H9 (cell line): ENCODE results near the gene IFT57. TPM values are rescaled to one million over a fixed set of nuclear protein-coding genes. Genes with fewer than 3 reads are reported as not detected.

Experiments
- DNase-seq: peaks from one replicate; pipeline ENCODE4 v3.0.0-alpha.2; 2017
- H2AFZ ChIP-seq: one replicate; pipeline ENCODE4 v1.6.1; 2013; ENCODE audit warnings: mild to moderate bottlenecking, low read length, control low read depth, moderate library complexity
- H2AK5ac ChIP-seq: 2 replicates; pipeline ENCODE4 v1.6.1; 2013; ENCODE audit warnings: low read length, control low read depth, mixed read lengths; ENCODE audit not compliant: insufficient read length
- H2BK120ac ChIP-seq: one replicate; pipeline ENCODE4 v1.6.1; 2013; ENCODE audit warnings: low read depth, mild to moderate bottlenecking, low read length, control low read depth, inconsistent platforms; ENCODE audit not compliant: poor library complexity, severe bottlenecking
- H2BK12ac ChIP-seq: 2 replicates; pipeline ENCODE4 v1.6.1; 2013; ENCODE audit warnings: low read length, control low read depth, mixed read lengths, low read depth; ENCODE audit not compliant: insufficient read length
- H2BK15ac ChIP-seq: 2 replicates; pipeline ENCODE4 v1.6.1; 2013; ENCODE audit warnings: low read depth, low read length, control low read depth
- H2BK20ac ChIP-seq: one replicate; pipeline ENCODE4 v1.6.1; 2013; ENCODE audit warnings: low read depth, mild to moderate bottlenecking, low read length, control low read depth, inconsistent platforms; ENCODE audit not compliant: poor library complexity, severe bottlenecking
- H2BK5ac ChIP-seq: 2 replicates; pipeline ENCODE4 v1.6.1; 2013; ENCODE audit warnings: low read length, control low read depth, mixed read lengths; ENCODE audit not compliant: insufficient read length
- H3K14ac ChIP-seq: 2 replicates; pipeline ENCODE4 v1.6.1; 2013; ENCODE audit warnings: low read length, control low read depth; ENCODE audit not compliant: insufficient read depth
- H3K18ac ChIP-seq: 2 replicates; pipeline ENCODE4 v1.6.1; 2013; ENCODE audit warnings: low read depth, mild to moderate bottlenecking, mixed read lengths, low read length, control low read depth; ENCODE audit not compliant: insufficient read length
- H3K23ac ChIP-seq: 2 replicates; pipeline ENCODE4 v1.6.1; 2013; ENCODE audit warnings: low read length, control low read depth, mixed read lengths, low read depth; ENCODE audit not compliant: insufficient read length
- H3K23me2 ChIP-seq: 2 replicates; pipeline ENCODE4 v1.6.1; 2013; ENCODE audit warnings: low read depth, mild to moderate bottlenecking, mixed read lengths, low read length, control low read depth; ENCODE audit not compliant: insufficient read length, poor library complexity, severe bottlenecking
- H3K27ac ChIP-seq: 2 replicates; pipeline ENCODE4 v1.5.1; 2013; ENCODE audit warnings: low read length, control low read depth, mixed read lengths, low read depth; ENCODE audit not compliant: insufficient read length
- H3K27me3 ChIP-seq: 2 replicates; pipeline ENCODE4 v1.6.1; 2013; ENCODE audit warnings: low read length, control low read depth, inconsistent platforms; ENCODE audit not compliant: insufficient read depth
- H3K4ac ChIP-seq: 2 replicates; pipeline ENCODE4 v1.6.1; 2013; ENCODE audit warnings: low read depth, mild to moderate bottlenecking, control low read depth, inconsistent platforms, low read length, moderate library complexity
- H3K4me1 ChIP-seq: 2 replicates; pipeline ENCODE4 v1.6.1; 2013; ENCODE audit warnings: low read length, control low read depth, inconsistent platforms; ENCODE audit not compliant: insufficient read depth
- H3K4me2 ChIP-seq: 2 replicates; pipeline ENCODE4 v1.6.1; 2013; ENCODE audit warnings: low read length, control low read depth, mixed read lengths; ENCODE audit not compliant: insufficient read length, insufficient read depth
- H3K56ac ChIP-seq: 2 replicates; pipeline ENCODE4 v1.6.1; 2013; ENCODE audit warnings: low read depth, mild to moderate bottlenecking, mixed read lengths, low read length, control low read depth; ENCODE audit not compliant: insufficient read length
- H3K79me1 ChIP-seq: 2 replicates; pipeline ENCODE4 v1.6.1; 2013; ENCODE audit warnings: low read depth, mild to moderate bottlenecking, moderate library complexity, low read length, control low read depth, inconsistent platforms; ENCODE audit not compliant: insufficient read depth, poor library complexity, severe bottlenecking
- H3K79me2 ChIP-seq: 2 replicates; pipeline ENCODE4 v1.6.1; 2013; ENCODE audit warnings: low read length, control low read depth, inconsistent platforms; ENCODE audit not compliant: insufficient read depth
- H3K9ac ChIP-seq: 2 replicates; pipeline ENCODE4 v1.6.1; 2013; ENCODE audit warnings: low read length, control low read depth, mixed read lengths; ENCODE audit not compliant: insufficient read length; ENCODE audit errors: extremely low read depth
- H3K9me3 ChIP-seq: one replicate; pipeline ENCODE4 v1.6.1; 2013; ENCODE audit warnings: low read depth, low read length, inconsistent platforms; ENCODE audit not compliant: control insufficient read depth
- H3T11ph ChIP-seq: one replicate; pipeline ENCODE4 v1.6.1; 2013; ENCODE audit warnings: mild to moderate bottlenecking, low read length, control low read depth, inconsistent platforms
- H4K20me1 ChIP-seq: one replicate; pipeline ENCODE4 v1.6.1; 2013; ENCODE audit not compliant: control insufficient read depth, insufficient read length, insufficient read depth
- H4K5ac ChIP-seq: 2 replicates; pipeline ENCODE4 v1.6.1; 2013; ENCODE audit warnings: low read depth, mild to moderate bottlenecking, mixed read lengths, low read length, control low read depth; ENCODE audit not compliant: insufficient read length
- H4K8ac ChIP-seq: replicated peaks from 2 replicates; pipeline ENCODE4 v1.6.1; 2013; ENCODE audit warnings: low read length, control low read depth, mixed read lengths, low read depth; ENCODE audit not compliant: insufficient read length
- H4K91ac ChIP-seq: 2 replicates; pipeline ENCODE4 v1.6.1; 2013; ENCODE audit warnings: low read depth, mild to moderate bottlenecking, moderate library complexity, mixed read lengths, low read length, control low read depth; ENCODE audit not compliant: insufficient read length
- H3K27ac Mint-ChIP-seq, 3 experiments: 2 replicates in 2 of 3; 3 replicates in 1 of 3; pipeline ENCODE4 v1.8.0; 2020 to 2021; ENCODE audit warnings: mixed read lengths in 3 of 3, mild to moderate bottlenecking in 1 of 3, moderate library complexity in 1 of 3
- H3K27me3 Mint-ChIP-seq: 2 replicates; pipeline ENCODE4 v1.8.0; 2021; ENCODE audit warnings: low read depth, mild to moderate bottlenecking, moderate library complexity, mixed read lengths
- H3K36me3 Mint-ChIP-seq, 3 experiments: 2 replicates in 2 of 3; 3 replicates in 1 of 3; pipeline ENCODE4 v1.8.0; 2020 to 2021; ENCODE audit warnings: low read depth in 3 of 3, mixed read lengths in 3 of 3; ENCODE audit not compliant: insufficient read depth in 1 of 3
- H3K4me1 Mint-ChIP-seq, 2 experiments: 2 replicates each; pipeline ENCODE4 v1.8.0; 2020; ENCODE audit warnings: mixed read lengths in 2 of 2
- H3K4me3 Mint-ChIP-seq, 2 experiments: 2 replicates in 1 of 2; 3 replicates in 1 of 2; pipeline ENCODE4 v1.8.0; 2020 to 2021; ENCODE audit warnings: mild to moderate bottlenecking in 2 of 2, mixed read lengths in 2 of 2, moderate library complexity in 1 of 2
- H3K9me3 Mint-ChIP-seq, 2 experiments: 2 replicates in 1 of 2; 3 replicates in 1 of 2; pipeline ENCODE4 v1.8.0; 2020; ENCODE audit warnings: mild to moderate bottlenecking in 2 of 2, mixed read lengths in 2 of 2, moderate library complexity in 1 of 2
- CTCF ChIP-seq: fragments of 200-600 bp; sonication (generic); conservative IDR thresholded peaks from 3 replicates; pipeline ENCODE4 v1.8.0; 2021; ENCODE audit warnings: antibody characterized with exemption, mild to moderate bottlenecking
- WGBS: extraction: QIAGEN DNeasy Blood & Tissue Kit; methylation state at CpG from one replicate; pipeline ENCODE4 v1.1.7; 2013; ENCODE audit warnings: missing lambda C conversion rate, low lambda C conversion rate, mixed read lengths; ENCODE audit not compliant: insufficient read length; ENCODE audit errors: extremely low coverage; 5-methylcytosine and 5-hydroxymethylcytosine counted together
- total RNA-seq: library from RNA; stranded (reverse); gene quantifications from 2 replicates; pipeline ENCODE4 v1.2.1, GENCODE V29; 2021

IFT57 gene
- total RNA-seq, 1 experiment from 2014 or later: 21.4 TPM

GRCh38 chr3:108152274-108152673 is 70.0 kb downstream of the IFT57 start:
- Histone ChIP-seq H3K18ac (no peak overlapping the region), H3K23me2 (no peaks in the 10 kb centered on the region), H3K4me2 (no peak overlapping the region), H3K4ac (no peak overlapping the region), H3K27me3 (no peaks in the 10 kb centered on the region), H2BK20ac (no peak overlapping the region), H2BK12ac (no peak overlapping the region), H3K4me1 (no peaks in the 10 kb centered on the region), H2BK120ac (no peak overlapping the region), H3K9ac (no peak overlapping the region), H3K23ac (no peak overlapping the region), H4K5ac (no peak overlapping the region), H2AFZ (no peak overlapping the region), H4K8ac (no peak overlapping the region), H4K20me1 (no peaks in the 10 kb centered on the region), H3K79me2 (no peaks in the 10 kb centered on the region), H3K14ac (no peak overlapping the region), H2AK5ac (no peak overlapping the region), H4K91ac (no peak overlapping the region), H2BK5ac (no peak overlapping the region), H3K9me3 (no peaks in the 10 kb centered on the region), H3K56ac (no peak overlapping the region), H3T11ph (no peak overlapping the region), H2BK15ac (no peak overlapping the region), H3K27ac (no peak overlapping the region), H3K79me1 (no peaks in the 10 kb centered on the region)
- H3K9me3 Mint-ChIP-seq: no peaks in the 10 kb centered on the region
- no peak for DNase-seq
- no peak overlapping the region for H3K27ac Mint-ChIP-seq
- no peak for TF ChIP-seq CTCF
- H3K36me3 Mint-ChIP-seq: no peaks in the 10 kb centered on the region
- WGBS: no CpG with 5 or more reads among the region's 3 CpGs
- H3K4me3 Mint-ChIP-seq: no peak overlapping the region
- H3K27me3 Mint-ChIP-seq: no peaks in the 10 kb centered on the region
- peaks cover 5 to 7% of the 10 kb centered on the region in 2 experiments for H3K4me1 Mint-ChIP-seq
